WTC11 (cell line): Measurements from ENCODE around the gene PIEZO1.

Source experiments
- ELF4 ChIP-seq: sonication (generic); formaldehyde crosslinking; IDR thresholded peaks from 2 replicates; pipeline ENCODE4 v1.8.1; 2022; ENCODE audit warnings: low read depth, mild to moderate bottlenecking, moderate library complexity, missing genetic modification reagents
- GABPB1 ChIP-seq: sonication (generic); formaldehyde crosslinking; IDR thresholded peaks from 2 replicates; pipeline ENCODE4 v1.8.1; 2023; ENCODE audit warnings: mild to moderate bottlenecking, missing genetic modification reagents
- IRF2 ChIP-seq: sonication (generic); formaldehyde crosslinking; IDR thresholded peaks from 2 replicates; pipeline ENCODE4 v1.8.0; 2022; ENCODE audit warnings: low read depth, missing genetic modification reagents, borderline replicate concordance
- MXD4 ChIP-seq: fragments of 250-450 bp; sonication (Bioruptor Pico); IDR thresholded peaks from 2 replicates; pipeline ENCODE4 v1.8.0; 2021; ENCODE audit warnings: mild to moderate bottlenecking, moderate library complexity, borderline replicate concordance
- SMAD3 ChIP-seq: sonication (generic); formaldehyde crosslinking; IDR thresholded peaks from 2 replicates; pipeline ENCODE4 v1.8.0; 2022; ENCODE audit warnings: missing genetic modification reagents, mild to moderate bottlenecking, borderline replicate concordance
- TP53 ChIP-seq: sonication (generic); formaldehyde crosslinking; IDR thresholded peaks from 2 replicates; pipeline ENCODE4 v1.8.1; 2023; ENCODE audit warnings: mild to moderate bottlenecking, missing genetic modification reagents
- ZNF423 ChIP-seq: fragments of 250-450 bp; sonication (Bioruptor Pico); IDR thresholded peaks from 2 replicates; pipeline ENCODE4 v2.1.2; 2022; ENCODE audit warnings: mild to moderate bottlenecking, moderate library complexity
- TF ChIP-seq, protein P1 (sequence below): fragments of 200-600 bp; IDR thresholded peaks from 2 replicates; pipeline ENCODE4 v1.8.0; 2022; ENCODE audit warnings: antibody characterized with exemption
- TF ChIP-seq, protein P2 (sequence below): sonication (generic); formaldehyde crosslinking; IDR thresholded peaks from 2 replicates; pipeline ENCODE4 v1.8.0; 2022; ENCODE audit warnings: mild to moderate bottlenecking, missing genetic modification reagents
- TF ChIP-seq, protein P3 (sequence below): sonication (generic); formaldehyde crosslinking; conservative IDR thresholded peaks from 2 replicates; pipeline ENCODE4 v1.8.1; 2022; ENCODE audit warnings: mild to moderate bottlenecking, missing genetic modification reagents
- TF ChIP-seq, protein P4 (sequence below): sonication (generic); formaldehyde crosslinking; conservative IDR thresholded peaks from 2 replicates; pipeline ENCODE4 v1.8.1; 2023; ENCODE audit warnings: mild to moderate bottlenecking, low read depth, missing genetic modification reagents, moderate library complexity
- TF ChIP-seq, protein P5 (sequence below): fragments of 250-450 bp; sonication (Bioruptor Pico); IDR thresholded peaks from 2 replicates; pipeline ENCODE4 v1.9.0; 2021; ENCODE audit warnings: mild to moderate bottlenecking

DNA sequence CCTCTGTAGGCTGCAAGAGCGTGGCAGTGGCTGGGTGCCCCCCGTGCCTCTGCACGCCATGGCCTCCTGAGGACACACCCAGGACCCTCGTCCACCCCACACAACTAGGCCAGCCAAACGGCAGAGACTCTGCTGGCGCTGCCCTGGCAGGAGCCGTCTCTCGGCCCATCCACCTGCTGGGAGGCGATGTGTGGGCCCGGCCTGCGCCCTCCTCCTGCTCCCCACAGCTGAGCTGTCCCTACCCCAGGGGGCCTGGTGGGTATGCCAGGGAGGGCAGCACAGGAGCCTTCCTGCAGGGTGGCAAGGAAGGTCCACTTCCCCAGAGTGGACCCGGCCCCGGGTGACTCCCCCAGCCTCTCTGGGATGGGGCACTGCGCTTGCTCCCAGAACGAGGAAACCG is 85.8 kb downstream of the PIEZO1 start:
- TF ChIP-seq ELF4 (CRISPR knock-in tag) (no peak), IRF2 (CRISPR knock-in tag) (no peak), ZNF423 (CRISPR knock-in tag) (no peak), SMAD3 (no peak), MXD4 (CRISPR knock-in tag) (no peak), GABPB1 (CRISPR knock-in tag) (no peak), TP53 (CRISPR knock-in tag) (no peak)
- TF ChIP-seq, protein P1, sequence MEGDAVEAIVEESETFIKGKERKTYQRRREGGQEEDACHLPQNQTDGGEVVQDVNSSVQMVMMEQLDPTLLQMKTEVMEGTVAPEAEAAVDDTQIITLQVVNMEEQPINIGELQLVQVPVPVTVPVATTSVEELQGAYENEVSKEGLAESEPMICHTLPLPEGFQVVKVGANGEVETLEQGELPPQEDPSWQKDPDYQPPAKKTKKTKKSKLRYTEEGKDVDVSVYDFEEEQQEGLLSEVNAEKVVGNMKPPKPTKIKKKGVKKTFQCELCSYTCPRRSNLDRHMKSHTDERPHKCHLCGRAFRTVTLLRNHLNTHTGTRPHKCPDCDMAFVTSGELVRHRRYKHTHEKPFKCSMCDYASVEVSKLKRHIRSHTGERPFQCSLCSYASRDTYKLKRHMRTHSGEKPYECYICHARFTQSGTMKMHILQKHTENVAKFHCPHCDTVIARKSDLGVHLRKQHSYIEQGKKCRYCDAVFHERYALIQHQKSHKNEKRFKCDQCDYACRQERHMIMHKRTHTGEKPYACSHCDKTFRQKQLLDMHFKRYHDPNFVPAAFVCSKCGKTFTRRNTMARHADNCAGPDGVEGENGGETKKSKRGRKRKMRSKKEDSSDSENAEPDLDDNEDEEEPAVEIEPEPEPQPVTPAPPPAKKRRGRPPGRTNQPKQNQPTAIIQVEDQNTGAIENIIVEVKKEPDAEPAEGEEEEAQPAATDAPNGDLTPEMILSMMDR: no peak
- TF ChIP-seq, protein P2, sequence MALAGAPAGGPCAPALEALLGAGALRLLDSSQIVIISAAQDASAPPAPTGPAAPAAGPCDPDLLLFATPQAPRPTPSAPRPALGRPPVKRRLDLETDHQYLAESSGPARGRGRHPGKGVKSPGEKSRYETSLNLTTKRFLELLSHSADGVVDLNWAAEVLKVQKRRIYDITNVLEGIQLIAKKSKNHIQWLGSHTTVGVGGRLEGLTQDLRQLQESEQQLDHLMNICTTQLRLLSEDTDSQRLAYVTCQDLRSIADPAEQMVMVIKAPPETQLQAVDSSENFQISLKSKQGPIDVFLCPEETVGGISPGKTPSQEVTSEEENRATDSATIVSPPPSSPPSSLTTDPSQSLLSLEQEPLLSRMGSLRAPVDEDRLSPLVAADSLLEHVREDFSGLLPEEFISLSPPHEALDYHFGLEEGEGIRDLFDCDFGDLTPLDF (CRISPR knock-in tag): no peak
- TF ChIP-seq, protein P3, sequence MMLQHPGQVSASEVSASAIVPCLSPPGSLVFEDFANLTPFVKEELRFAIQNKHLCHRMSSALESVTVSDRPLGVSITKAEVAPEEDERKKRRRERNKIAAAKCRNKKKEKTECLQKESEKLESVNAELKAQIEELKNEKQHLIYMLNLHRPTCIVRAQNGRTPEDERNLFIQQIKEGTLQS (CRISPR knock-in tag): no peak
- TF ChIP-seq, protein P4, sequence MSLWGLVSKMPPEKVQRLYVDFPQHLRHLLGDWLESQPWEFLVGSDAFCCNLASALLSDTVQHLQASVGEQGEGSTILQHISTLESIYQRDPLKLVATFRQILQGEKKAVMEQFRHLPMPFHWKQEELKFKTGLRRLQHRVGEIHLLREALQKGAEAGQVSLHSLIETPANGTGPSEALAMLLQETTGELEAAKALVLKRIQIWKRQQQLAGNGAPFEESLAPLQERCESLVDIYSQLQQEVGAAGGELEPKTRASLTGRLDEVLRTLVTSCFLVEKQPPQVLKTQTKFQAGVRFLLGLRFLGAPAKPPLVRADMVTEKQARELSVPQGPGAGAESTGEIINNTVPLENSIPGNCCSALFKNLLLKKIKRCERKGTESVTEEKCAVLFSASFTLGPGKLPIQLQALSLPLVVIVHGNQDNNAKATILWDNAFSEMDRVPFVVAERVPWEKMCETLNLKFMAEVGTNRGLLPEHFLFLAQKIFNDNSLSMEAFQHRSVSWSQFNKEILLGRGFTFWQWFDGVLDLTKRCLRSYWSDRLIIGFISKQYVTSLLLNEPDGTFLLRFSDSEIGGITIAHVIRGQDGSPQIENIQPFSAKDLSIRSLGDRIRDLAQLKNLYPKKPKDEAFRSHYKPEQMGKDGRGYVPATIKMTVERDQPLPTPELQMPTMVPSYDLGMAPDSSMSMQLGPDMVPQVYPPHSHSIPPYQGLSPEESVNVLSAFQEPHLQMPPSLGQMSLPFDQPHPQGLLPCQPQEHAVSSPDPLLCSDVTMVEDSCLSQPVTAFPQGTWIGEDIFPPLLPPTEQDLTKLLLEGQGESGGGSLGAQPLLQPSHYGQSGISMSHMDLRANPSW (CRISPR knock-in tag): no peak
- TF ChIP-seq, protein P5, sequence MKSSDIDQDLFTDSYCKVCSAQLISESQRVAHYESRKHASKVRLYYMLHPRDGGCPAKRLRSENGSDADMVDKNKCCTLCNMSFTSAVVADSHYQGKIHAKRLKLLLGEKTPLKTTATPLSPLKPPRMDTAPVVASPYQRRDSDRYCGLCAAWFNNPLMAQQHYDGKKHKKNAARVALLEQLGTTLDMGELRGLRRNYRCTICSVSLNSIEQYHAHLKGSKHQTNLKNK (CRISPR knock-in tag): no peak
